AG04450 (cell line): ENCODE data around the gene INTS15. TPM values are rescaled to one million over a fixed set of nuclear protein-coding genes. Genes with fewer than 3 reads are reported as not detected.
A peak's percentile ranks its signal among the peaks of the same experiment; 100 is the strongest.
"Not testable (repeated sequence)": the region's sequence is repeated elsewhere in the genome, so short reads cannot be mapped to it uniquely, and the experiment has no call there.

Source experiments
- CTCF ChIA-PET: fragments of 300-600, 350-600 bp; formaldehyde crosslinking; extraction: SDS; loops from one replicate; lab custom pipeline; 2022; ENCODE audit warnings: antibody characterized with exemption, inconsistent platforms; lab: Charles Lee
- POLR2A ChIA-PET: fragments of 350-600 bp; formaldehyde crosslinking; extraction: SDS; loops from one replicate; lab custom pipeline; 2021; ENCODE audit warnings: antibody characterized with exemption, inconsistent platforms; lab: Yijun Ruan, JAX
- DNase-seq: peaks from one replicate; pipeline ENCODE4 v3.0.0-alpha.2; 2011; ENCODE audit warnings: low read depth, low spot score
- H3K27ac ChIP-seq: one replicate; pipeline ENCODE4 v1.5.1; 2012; ENCODE audit warnings: low read depth, low read length, control low read depth
- H3K27me3 ChIP-seq: one replicate; pipeline ENCODE4 v1.6.0; 2012; ENCODE audit warnings: low read length; ENCODE audit not compliant: control insufficient read depth, insufficient read depth
- H3K4me3 ChIP-seq: 2 replicates; pipeline ENCODE4 v1.5.1; 2011; ENCODE audit warnings: mild to moderate bottlenecking, low read depth, low read length, control low read depth
- H3K9me3 ChIP-seq: 2 replicates; pipeline ENCODE4 v1.5.1; 2012; ENCODE audit warnings: low read length; ENCODE audit not compliant: control insufficient read depth, insufficient read depth
- CTCF ChIP-seq: IDR thresholded peaks from 2 replicates; pipeline ENCODE4 v1.5.1; 2011; ENCODE audit warnings: low read depth, low read length, control low read depth, inconsistent platforms
- polyA plus RNA-seq: library from polyadenylated mRNA; depleted of rRNA; stranded (reverse); fragments of >200 nt; gene quantifications from 2 replicates; pipeline ENCODE4 v1.2.3, GENCODE V29; 2011

The INTS15 gene
- polyA plus RNA-seq, 1 experiment: 17.1 TPM

- H3K9me3 ChIP-seq: no peaks in the 10 kb centered on the region; the same call in 1 of the 2 replicates
- ChIA-PET POLR2A (no interaction called here), CTCF (interaction anchor here (0.9 to 1.1 kb wide), 2 partner anchors 9 to 52 kb away, joined by 3 to 4 read pairs; no protein-coding TSS in a partner anchor)
- DNase-seq: no peak
- H3K27me3 ChIP-seq: peaks cover 7% of the 10 kb centered on the region
- H3K27ac ChIP-seq: no peak overlapping the region
- TF ChIP-seq CTCF: no peak
- no peak overlapping the region for H3K4me3 ChIP-seq
Measured at GRCh38 chr7:6567886-6568285, 21.9 kb upstream of the INTS15 start.

DNA sequence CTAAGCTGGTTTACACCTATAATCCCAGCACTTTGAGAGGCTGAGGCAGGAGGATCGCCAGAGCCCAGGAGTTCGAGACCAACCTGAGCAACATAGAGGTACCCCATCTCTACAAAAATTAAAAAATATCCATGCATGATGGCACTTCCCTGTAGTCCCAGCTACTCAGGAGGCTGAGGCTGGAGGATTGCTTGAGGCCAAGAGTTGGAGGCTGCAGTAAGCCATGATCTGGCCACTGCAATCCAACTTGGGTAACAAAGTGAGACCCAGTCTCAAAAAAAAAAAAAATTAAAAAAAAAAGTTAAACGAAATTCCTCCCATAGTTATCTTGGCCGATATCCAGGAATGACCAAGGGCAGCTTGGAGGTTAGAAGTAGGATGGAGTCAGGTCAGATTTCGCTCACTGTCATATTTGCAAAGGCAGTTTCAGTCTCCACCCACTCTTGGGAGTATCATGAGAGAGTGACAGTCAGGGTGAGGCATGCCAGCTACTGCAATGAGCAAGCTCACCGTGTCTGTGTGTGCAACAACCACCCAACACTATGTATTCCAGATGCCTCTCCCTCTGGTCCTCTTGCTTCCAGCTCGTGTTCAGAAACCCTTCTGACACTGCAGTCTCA lies 18.6 kb upstream of the INTS15 start:
- CTCF ChIA-PET: interaction anchor here (0.8 kb wide), 1 partner anchor 55 kb away, joined by 3 read pairs; no protein-coding TSS in a partner anchor
- Histone ChIP-seq H3K4me3 (no peak overlapping the region), H3K27ac (no peak overlapping the region), H3K27me3 (peaks cover 3% of the 10 kb centered on the region), H3K9me3 (no peaks in the 10 kb centered on the region; the same call in 1 of the 2 replicates)
- POLR2A ChIA-PET: interaction anchor here (0.7 kb wide), 1 partner anchor 63 kb away, joined by 5 read pairs; no protein-coding TSS in a partner anchor
- no peak for DNase-seq
- TF ChIP-seq CTCF: no peak

DNA sequence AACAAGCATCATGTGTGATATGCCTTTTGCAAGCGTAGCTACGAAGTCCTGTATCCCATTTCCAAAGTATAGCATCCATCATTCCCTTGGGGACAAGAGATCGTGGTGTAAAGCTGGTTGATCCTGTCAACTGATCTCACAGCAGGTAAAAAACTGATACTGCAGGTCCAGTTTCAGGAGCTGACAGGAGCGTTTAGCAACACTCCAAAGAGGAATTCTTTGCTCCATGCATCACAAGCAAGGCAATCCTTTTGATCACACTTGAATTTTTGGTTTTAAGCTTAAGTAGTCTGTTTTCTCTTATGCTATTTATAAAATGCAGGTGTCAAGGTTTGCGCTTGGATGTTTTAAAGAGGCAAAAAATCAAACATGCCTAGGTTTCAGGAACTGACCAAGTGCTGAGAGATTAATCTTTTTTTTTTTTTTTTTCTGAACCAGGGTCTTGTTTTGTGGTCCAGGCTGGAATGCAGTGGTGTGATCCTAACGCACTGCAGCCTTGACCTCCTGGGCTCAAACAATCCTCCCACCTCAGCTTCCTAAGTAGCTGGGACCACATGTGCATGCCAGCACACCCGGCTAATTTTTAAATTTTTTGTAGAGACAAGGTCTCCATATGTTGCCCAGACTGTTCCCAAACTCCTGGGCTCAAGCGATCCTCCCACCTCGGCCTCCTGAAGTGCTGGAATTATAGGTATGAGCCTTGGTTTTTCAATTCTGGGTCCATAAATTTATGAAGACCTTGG lies 14.4 kb upstream of the INTS15 start:
- POLR2A ChIA-PET: no interaction called here
- no peak for TF ChIP-seq CTCF
- H3K4me3 ChIP-seq: no peak overlapping the region
- H3K27ac ChIP-seq: no peak overlapping the region
- no peaks in the 10 kb centered on the region for H3K27me3 ChIP-seq
- no peaks in the 10 kb centered on the region for H3K9me3 ChIP-seq
- no peak for DNase-seq
- CTCF ChIA-PET: interaction anchor here (0.6 to 3.4 kb wide), 5 partner anchors 10 to 59 kb away, joined by 3 to 22 read pairs (median 6); partner anchors contain the start of gene INTS15

- POLR2A ChIA-PET: interaction anchor here (0.6 kb wide), 1 partner anchor 16 kb away, joined by 5 read pairs; no protein-coding TSS in a partner anchor
- Histone ChIP-seq H3K9me3 (no peaks in the 10 kb centered on the region), H3K27me3 (no peaks in the 10 kb centered on the region), H3K27ac (no peak overlapping the region), H3K4me3 (peak overlapping the region; percentile 62)
- no peak for TF ChIP-seq CTCF
- no peak for DNase-seq
- CTCF ChIA-PET: interaction anchor here (2.8 to 3.4 kb wide), 2 partner anchors 13 to 60 kb away, joined by 13 to 22 read pairs; partner anchors contain the start of gene INTS15
Measured at GRCh38 chr7:6576024-6576866, 13.6 kb upstream of the INTS15 start.

DNA sequence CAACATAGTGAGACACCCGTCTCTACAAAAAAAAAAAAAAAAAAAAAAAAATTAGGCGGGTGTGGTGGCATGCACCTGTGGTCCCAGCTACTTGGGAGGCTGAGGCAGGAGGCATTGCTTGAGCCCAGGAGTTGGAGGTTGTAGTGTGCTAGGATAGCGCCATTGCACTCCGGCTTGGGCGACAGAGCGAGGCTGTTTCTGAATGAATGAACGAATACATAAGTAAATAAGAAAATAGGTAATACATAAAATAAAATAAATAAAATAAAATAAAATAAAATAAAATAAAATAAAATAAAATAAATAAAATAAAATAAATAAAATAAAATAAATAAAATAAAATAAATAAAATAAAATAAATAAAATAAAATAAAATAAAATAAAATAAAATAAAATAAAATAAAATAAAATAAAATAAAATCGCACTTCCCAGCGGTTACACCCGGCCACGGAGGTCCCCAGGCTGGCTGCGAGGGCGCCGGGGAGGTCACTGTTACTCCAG lies 12.9 kb upstream of the INTS15 start:
- H3K9me3 ChIP-seq, H3K27me3 ChIP-seq, DNase-seq: not testable (repeated sequence)
- ChIA-PET POLR2A (interaction anchor here (0.6 kb wide), 1 partner anchor 16 kb away, joined by 5 read pairs; no protein-coding TSS in a partner anchor), CTCF (interaction anchor here (1.1 to 3.4 kb wide), 6 partner anchors 13 to 61 kb away, joined by 3 to 22 read pairs (median 4); partner anchors contain the start of gene INTS15)
- Histone ChIP-seq H3K27ac (peak overlapping the region; percentile 82), H3K4me3 (peak overlapping the region; percentile 76)
